Measurements from ENCODE around the gene PCDHGB6.
"Not testable (repeated sequence)": the region's sequence is repeated elsewhere in the genome, so short reads cannot be mapped to it uniquely, and the experiment has no call there.

PCDHGB6 gene
- 0.75 reads per million for total RNA-seq

DNA sequence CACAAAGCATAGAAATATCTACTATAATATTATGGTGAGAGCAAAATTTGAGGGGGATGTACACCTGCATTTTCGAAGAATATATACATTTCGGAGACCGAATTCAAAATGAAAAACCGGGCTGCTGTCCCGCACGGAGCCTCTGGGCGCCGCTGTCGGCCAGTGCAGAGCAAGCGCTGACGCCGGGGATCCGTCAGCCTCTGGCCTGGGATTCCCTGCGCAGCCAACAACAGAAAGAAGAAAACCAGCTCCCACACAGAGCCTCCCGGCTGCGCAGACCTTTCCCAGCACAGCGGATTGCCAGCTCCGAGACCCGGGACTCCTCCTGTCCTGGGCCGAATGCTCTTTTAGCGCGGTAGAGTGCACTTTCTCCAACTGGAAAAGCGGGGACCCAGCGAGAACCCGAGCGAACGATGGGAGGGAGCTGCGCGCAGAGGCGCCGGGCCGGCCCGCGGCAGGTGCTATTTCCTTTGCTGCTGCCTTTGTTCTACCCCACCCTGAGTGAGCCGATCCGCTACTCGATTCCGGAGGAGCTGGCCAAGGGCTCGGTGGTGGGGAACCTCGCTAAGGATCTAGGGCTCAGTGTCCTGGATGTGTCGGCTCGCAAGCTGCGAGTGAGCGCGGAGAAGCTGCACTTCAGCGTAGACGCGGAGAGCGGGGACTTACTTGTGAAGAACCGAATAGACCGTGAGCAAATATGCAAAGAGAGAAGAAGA lies at the start of gene PCDHGB6:
Gene PCDHGB6 (plus strand): TSS at position 232 of the 716 bp plus-strand sequence. CDS start 182 bp downstream, at position 414.
- DNase-seq, result not testable (repeated sequence)

DNA sequence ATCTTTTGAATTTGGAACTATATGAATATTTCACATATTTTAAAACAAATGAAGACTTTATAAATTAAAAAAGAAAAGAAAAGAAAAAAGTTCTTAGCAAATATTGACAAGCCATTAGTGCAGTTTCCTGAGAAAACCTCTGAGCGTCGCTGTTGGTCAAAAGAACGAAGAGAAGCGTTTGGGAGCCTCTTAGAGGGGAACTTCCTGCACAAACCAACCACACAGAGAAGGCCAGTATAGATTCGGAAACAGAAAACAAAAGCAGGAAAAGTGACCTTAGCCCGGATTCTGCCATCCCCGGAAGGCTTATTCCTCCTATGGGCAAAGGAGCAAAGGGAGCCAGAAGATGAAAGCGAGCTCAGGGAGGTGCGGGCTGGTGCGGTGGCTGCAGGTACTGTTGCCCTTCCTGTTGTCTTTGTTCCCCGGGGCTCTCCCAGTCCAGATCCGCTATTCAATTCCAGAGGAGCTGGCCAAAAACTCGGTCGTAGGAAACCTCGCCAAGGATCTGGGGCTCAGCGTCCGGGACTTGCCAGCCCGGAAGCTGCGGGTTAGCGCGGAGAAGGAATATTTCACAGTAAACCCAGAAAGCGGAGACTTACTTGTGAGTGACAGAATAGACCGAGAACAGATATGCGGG lies 47.9 kb upstream of the PCDHGB6 start, which contains the start of gene PCDHGB2:
Gene PCDHGB2 (plus strand): TSS at position 205 of the 637 bp plus-strand sequence. CDS start 142 bp downstream, at position 347.
- no peak for DNase-seq

DNA sequence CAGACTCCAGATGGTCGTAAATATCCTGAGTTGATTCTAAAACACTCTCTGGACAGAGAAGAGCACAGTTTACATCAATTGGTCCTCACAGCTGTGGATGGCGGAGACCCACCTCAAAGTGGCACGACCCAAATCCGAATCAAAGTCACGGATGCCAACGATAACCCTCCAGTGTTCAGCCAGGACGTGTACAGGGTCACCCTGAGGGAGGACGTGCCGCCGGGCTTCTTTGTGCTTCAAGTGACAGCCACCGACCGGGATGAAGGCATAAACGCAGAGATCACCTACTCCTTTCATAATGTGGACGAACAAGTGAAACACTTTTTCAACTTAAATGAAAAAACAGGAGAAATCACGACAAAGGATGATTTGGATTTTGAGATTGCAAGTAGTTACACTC lies 47.1 kb upstream of the PCDHGB6 start:
- no peak for DNase-seq

DNA sequence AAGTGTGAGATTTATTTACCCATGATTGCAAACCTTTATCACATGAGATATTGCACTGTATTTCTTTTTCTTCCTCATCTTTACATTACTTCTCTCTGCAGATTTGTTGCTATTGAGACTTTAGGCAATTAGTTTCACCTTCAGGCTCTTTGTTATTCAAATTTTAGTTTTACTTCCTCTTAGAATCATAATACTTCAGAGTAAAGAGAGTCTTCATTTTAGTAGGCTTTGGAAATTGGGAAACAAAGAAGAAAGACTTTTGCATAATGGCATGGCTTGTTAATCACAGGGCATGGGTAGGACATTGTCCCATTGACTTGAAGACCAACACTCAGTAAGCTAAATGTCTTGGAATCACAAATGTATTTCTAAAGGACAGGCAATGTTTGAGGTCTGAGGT lies 45.1 kb upstream of the PCDHGB6 start:
- DNase-seq, result no peak

DNA sequence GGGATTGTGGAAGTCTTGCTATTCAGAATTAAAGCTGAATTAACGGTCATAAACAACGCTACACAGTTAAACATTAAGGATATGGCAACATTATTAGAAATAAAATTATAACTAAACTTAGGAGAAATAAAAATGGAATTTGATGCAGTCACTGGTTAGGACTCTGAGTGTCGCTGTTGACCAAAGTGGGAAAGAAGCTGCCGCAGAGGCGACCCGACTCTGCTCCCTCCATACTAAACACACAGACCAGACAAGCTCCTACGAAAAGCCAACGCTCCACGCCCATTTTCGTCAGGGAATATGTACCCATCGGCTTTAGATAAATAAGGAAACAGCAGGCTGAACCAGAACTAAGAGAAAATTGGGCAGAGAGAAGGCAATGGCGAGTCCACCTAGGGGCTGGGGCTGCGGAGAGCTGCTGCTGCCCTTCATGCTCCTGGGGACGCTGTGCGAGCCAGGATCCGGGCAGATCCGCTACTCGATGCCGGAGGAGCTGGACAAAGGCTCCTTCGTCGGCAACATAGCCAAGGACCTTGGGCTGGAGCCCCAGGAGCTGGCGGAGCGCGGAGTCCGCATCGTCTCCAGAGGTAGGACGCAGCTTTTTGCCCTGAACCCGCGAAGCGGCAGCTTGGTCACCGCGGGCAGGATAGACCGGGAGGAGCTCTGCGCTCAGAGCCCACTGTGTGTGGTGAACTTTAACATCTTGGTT lies 43.7 kb upstream of the PCDHGB6 start, which contains the start of gene PCDHGA5:
Gene PCDHGA5 (plus strand): TSS at position 211 of the 709 bp plus-strand sequence. CDS start 169 bp downstream, at position 380.
- no peak for DNase-seq

DNA sequence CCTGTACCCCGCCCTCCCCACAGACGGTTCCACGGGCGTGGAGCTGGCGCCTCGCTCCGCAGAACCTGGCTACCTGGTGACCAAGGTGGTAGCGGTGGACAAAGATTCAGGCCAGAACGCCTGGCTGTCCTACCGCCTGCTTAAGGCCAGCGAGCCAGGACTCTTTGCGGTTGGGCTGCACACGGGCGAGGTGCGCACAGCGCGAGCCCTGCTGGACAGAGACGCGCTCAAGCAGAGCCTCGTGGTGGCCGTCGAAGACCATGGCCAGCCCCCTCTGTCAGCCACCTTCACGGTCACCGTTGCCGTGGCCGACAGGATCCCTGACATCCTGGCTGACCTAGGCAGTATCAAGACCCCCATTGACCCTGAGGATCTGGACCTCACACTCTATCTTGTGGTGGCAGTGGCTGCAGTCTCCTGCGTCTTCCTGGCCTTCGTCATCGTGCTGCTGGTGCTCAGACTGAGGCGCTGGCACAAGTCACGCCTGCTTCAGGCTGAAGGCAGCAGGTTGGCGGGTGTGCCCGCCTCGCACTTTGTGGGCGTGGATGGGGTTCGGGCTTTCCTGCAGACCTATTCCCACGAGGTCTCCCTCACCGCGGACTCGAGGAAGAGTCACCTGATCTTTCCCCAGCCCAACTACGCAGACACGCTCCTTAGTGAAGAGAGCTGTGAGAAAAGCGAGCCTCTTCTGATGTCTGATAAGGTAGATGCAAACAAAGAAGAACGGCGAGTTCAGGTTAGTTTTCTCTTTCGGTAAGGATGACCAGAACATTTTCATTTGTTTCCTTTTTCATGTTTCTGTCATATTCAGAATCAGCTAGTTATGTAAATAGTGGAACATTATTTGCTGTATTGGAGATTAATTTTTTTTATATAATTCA lies 41.6 kb upstream of the PCDHGB6 start:
- no peak for DNase-seq

DNA sequence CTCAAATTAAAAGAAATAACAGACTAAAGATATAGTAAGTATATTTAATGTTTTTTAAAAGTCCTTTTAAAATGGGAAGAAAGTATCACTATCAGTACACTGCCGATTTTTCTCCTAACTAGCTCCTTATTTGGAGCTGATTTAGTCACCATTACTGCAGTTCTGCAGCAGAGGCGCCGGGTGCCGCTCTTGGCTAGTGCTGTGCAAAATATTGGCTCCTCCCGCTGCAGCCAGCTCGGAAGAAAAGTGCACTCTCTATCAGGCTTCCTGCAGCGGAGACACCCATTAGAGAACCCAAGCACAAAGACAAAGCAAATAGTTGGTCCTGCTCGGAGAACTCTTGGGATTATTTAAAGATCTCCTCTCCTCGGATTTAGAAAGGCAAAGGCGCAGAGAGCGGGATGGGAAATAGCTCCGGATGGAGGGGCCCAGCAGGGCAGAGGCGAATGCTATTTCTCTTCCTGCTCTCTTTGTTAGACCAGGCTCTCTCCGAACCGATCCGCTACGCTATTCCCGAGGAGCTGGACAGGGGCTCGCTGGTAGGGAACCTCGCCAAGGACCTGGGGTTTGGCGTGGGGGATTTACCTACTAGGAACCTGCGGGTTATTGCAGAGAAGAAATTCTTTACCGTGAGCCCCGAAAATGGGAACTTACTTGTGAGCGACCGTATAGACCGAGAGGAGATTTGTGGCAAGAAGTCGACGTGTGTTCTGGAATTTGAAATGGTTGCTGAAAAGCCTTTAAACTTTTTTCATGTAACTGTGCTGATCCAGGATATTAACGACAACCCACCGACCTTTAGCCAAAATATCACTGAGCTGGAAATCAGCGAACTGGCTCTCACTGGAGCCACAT lies 37.6 kb upstream of the PCDHGB6 start, which contains the start of gene PCDHGB3:
Gene PCDHGB3 (plus strand): TSS at position 249 of the 855 bp plus-strand sequence. CDS start 153 bp downstream, at position 402.
- no peak for DNase-seq

DNA sequence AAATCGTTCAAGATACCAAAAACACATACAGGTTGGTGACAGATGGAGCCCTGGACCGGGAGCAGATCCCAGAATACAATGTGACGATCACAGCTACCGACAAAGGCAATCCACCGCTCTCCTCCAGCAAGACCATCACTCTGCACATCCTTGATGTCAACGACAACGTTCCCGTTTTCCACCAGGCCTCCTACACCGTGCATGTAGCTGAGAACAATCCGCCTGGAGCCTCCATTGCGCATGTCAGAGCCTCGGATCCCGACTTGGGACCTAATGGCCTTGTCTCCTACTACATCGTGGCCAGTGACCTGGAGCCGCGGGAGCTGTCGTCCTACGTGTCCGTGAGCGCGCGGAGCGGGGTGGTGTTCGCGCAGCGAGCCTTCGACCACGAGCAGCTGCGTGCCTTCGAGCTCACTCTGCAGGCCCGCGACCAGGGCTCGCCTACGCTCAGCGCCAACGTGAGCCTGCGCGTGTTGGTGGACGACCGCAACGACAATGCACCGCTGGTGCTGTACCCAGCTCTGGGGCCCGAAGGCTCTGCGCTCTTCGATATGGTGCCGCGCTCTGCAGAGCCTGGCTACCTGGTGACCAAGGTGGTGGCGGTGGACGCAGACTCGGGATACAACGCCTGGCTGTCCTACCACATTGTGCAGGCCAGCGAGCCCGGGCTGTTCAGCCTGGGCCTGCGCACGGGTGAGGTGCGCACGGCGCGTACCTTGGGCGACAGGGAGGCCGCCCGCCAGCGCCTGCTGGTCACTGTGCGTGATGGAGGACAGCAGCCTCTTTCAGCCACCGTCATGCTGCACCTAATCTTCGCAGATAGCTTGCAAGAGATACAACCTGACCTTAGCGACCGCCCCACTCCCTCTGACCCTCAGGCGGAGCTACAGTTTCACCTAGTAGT lies 36.0 kb upstream of the PCDHGB6 start:
- no peak for DNase-seq

DNA sequence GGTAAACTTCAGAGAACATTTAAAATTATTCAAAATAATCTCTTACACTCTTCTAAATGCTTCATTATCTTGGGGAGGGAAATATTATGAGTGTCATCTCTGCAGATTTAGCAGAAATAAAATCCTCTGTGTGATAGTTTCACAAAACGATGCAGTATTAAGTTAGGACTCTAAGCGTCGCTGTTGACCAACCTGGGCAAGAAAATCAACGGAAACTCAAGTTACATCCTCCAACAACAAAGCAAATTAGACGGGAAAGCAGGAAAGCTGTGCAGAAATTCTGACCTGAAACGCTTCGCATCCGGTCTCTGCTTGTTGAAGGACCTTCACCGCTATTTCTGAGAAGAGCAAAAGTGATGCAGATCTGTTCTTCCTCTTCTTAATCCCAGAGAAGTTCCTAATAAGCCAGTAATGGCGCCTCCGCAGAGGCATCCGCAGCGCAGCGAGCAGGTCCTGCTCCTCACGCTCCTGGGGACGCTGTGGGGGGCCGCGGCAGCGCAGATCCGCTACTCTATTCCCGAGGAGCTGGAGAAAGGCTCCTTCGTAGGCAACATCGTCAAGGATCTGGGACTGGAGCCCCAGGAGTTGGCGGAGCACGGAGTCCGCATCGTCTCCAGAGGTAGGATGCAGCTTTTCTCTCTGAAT lies 34.0 kb upstream of the PCDHGB6 start, which contains the start of gene PCDHGA6:
Gene PCDHGA6 (plus strand): TSS at position 219 of the 645 bp plus-strand sequence. CDS start 193 bp downstream, at position 412.
- no peak for DNase-seq

DNA sequence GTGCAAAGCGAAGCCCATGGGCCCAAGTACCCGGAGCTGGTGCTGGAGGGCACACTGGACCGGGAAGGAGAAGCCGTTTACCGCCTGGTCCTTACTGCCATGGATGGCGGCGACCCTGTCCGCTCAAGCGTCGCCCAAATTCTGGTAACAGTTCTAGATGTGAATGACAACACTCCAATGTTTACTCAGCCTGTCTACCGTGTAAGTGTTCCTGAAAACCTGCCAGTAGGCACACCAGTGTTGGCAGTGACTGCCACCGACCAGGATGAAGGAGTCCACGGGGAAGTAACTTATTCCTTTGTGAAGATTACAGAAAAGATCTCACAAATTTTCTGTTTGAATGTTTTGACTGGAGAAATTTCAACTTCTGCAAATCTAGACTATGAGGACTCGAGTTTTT lies 33.2 kb upstream of the PCDHGB6 start:
- no peak for DNase-seq

DNA sequence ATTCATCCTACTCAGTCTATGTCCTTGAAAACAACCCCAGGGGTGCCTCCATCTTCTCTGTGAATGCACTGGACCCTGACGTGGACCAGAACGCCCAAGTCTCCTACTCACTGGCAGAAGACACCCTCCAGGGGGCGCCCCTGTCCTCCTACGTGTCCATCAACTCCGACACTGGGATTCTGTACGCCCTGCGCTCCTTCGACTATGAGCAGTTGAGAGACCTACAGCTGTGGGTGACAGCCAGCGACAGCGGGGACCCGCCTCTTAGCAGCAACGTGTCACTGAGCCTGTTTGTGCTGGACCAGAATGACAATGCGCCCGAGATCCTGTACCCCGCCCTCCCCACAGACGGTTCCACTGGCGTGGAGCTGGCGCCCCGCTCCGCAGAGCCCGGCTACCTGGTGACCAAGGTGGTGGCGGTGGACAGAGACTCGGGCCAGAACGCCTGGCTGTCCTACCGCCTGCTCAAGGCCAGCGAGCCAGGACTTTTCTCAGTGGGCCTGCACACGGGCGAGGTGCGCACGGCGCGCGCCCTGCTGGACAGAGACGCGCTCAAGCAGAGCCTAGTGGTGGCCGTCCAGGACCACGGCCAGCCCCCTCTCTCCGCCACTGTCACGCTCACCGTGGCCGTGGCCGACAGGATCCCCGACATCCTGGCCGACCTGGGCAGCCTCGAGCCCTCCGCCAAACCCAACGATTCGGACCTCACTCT lies 32.2 kb upstream of the PCDHGB6 start:
- not testable (repeated sequence) for DNase-seq

DNA sequence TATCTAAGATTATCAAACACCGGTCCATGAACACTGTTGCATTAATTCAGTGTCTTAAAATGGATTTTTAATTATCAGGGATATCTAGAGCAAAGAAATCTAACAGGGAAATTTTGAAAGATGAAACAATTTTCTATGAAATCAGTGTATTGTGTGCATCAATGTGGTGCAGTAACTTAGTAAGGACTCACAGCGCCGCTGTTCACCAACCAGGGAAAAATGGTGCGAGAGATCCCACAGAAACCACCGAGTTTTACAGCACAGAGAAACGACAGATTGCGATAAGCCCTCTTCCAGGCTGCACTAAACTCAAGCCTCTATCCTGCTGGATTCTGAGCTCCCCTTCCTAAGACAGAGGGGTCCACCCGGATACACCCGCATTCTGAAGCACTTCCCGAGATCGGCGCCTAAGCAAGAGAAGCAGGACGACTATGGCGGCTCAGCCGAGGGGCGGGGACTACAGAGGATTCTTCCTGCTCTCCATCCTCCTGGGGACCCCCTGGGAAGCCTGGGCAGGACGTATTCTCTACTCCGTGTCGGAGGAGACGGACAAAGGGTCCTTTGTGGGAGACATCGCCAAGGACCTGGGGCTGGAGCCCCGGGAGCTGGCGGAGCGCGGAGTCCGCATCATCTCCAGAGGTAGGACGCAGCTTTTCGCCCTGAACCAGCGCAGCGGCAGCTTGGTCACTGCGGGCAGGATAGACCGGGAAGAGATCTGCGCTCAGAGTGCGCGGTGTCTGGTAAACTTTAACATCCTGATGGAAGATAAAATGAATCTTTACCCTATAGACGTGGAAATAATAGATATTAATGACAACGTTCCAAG lies 25.1 kb upstream of the PCDHGB6 start, which contains the start of gene PCDHGA7:
Gene PCDHGA7 (plus strand): TSS at position 274 of the 826 bp plus-strand sequence. CDS start 158 bp downstream, at position 432.
- no peak for DNase-seq

DNA sequence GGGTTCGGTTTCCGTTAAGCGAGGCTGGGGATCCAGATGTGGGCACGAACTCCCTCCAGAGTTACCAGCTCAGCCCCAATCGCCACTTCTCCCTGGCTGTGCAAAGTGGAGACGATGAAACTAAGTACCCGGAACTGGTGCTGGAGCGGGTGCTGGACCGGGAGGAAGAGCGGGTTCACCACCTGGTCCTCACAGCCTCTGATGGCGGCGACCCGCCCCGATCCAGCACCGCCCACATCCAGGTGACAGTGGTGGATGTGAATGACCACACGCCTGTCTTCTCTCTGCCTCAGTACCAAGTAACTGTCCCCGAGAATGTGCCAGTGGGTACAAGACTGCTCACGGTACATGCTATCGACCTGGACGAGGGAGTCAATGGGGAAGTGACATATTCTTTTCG lies 24.5 kb upstream of the PCDHGB6 start:
- no peak for DNase-seq

DNA sequence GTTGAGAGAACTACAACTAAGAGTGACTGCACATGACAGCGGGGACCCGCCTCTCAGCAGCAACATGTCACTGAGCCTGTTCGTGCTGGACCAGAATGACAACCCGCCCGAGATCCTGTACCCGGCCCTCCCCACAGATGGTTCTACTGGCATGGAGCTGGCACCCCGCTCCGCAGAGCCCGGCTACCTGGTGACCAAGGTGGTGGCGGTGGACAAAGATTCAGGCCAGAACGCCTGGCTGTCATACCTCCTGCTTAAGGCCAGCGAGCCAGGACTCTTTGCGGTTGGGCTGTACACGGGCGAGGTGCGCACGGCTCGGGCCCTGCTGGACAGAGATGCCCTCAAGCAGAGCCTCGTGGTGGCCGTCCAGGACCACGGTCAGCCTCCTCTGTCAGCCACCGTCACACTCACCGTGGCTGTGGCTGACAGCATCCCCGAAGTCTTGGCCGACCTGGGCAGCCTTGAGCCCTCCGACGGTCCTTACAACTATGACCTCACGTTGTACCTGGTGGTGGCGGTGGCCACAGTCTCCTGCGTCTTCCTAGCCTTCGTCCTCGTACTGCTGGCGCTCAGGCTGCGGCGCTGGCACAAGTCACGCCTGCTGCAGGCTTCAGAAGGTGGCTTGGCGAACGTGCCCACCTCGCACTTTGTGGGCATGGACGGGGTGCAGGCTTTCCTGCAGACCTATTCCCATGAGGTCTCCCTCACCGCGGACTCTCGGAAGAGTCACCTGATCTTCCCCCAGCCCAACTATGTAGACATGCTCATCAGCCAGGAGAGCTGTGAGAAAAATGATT lies 23.2 kb upstream of the PCDHGB6 start:
- no peak for DNase-seq

DNA sequence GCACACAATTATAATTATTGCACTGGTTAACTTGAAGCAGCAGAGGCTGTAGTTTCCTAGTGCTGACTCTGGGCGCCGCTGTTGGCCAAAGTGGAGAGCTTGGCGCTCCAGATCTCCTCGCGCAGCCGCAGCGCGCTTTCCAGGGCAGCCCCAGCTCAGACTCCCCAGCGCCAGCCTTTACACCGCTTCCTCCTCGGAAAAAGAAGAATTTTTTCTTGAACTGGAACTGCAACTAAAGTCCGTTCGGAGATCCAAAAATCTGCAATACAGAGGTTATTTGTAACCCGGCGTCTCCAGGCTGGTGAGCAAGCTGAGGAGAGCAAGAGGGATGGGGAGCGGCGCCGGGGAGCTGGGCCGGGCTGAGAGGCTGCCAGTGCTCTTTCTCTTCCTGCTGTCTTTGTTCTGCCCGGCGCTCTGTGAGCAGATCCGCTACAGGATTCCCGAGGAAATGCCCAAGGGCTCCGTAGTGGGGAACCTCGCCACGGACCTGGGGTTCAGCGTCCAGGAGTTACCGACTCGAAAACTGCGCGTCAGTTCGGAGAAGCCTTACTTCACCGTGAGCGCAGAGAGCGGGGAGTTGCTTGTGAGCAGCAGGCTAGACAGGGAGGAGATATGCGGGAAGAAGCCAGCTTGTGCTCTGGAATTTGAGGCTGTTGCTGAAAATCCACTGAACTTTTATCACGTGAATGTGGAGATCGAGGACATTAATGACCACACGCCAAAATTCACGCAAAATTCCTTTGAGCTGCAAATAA lies 20.1 kb upstream of the PCDHGB6 start, which contains the start of gene PCDHGB4:
Gene PCDHGB4 (plus strand): TSS at position 142 of the 755 bp plus-strand sequence. CDS start 187 bp downstream, at position 329.
- not testable (repeated sequence) for DNase-seq

DNA sequence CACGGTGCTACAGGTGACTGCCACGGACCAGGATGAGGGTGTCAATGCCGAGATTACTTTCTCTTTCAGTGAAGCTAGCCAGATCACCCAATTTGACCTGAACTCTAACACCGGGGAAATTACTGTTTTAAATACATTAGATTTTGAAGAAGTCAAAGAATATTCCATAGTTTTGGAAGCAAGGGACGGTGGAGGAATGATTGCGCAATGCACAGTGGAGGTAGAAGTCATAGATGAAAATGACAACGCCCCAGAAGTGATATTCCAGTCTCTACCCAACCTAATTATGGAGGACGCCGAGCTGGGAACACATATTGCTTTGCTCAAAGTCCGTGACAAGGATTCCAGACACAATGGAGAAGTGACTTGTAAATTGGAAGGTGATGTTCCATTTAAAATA lies 19.2 kb upstream of the PCDHGB6 start:
- DNase-seq, result no peak
